ENCODE measurements around the gene VPS26C. TPM values are rescaled to one million over a fixed set of nuclear protein-coding genes. Genes with fewer than 3 reads are reported as not detected.

The VPS26C gene
- total RNA-seq, 1 experiment from 2014 or later: 46.2 TPM

GRCh38 chr21:37253991-37254390 lies 13.1 kb downstream of the VPS26C start:
- Histone ChIP-seq H3K4me3 (no peak overlapping the region), H3K79me2 (ENCODE audit: low read depth) (peaks cover 56% of the 10 kb centered on the region), H3K27ac (no peak overlapping the region), H3K9me3 (ENCODE audit: insufficient read depth, low read depth) (no peaks in the 10 kb centered on the region), H2AFZ (no peak overlapping the region), H4K20me1 (ENCODE audit: insufficient read depth) (no peaks in the 10 kb centered on the region), H3K4me2 (no peak overlapping the region), H3K9me2 (ENCODE audit: insufficient read depth) (no peaks in the 10 kb centered on the region), H3K36me3 (ENCODE audit: low read depth) (no peaks in the 10 kb centered on the region), H3K4me1 (replicated peaks; ENCODE audit: insufficient read depth) (no peaks in the 10 kb centered on the region), H3F3A (ENCODE audit: insufficient read depth, low read depth) (no peaks in the 10 kb centered on the region), H3K27me3 (ENCODE audit: insufficient read depth, low read depth) (no peaks in the 10 kb centered on the region)
- TF ChIP-seq CTCF (conservative IDR thresholded peaks at IDR 0.05) (no peak), EZH2 (IDR thresholded peaks at IDR 0.05; ENCODE audit: low read depth) (no peak)
- intact Hi-C loops (cut with micrococcal nuclease; ENCODE audit: unreplicated experiment): no loop called here
- ChIA-PET CTCF (no interaction called here), POLR2A (ENCODE audit: unreplicated experiment) (no interaction called here)
- BruUV-seq (replicated peaks): no TSS peak
- no peak for DNase-seq

- DNase-seq: no peak
- Histone ChIP-seq H3K4me1 (replicated peaks; ENCODE audit: insufficient read depth) (no peaks in the 10 kb centered on the region), H3K4me2 (no peak overlapping the region), H2AFZ (no peak overlapping the region), H3K27me3 (ENCODE audit: insufficient read depth, low read depth) (no peaks in the 10 kb centered on the region), H3K36me3 (ENCODE audit: low read depth) (no peaks in the 10 kb centered on the region), H3K4me3 (no peak overlapping the region), H3K9me3 (ENCODE audit: insufficient read depth, low read depth) (no peaks in the 10 kb centered on the region), H3F3A (ENCODE audit: insufficient read depth, low read depth) (no peaks in the 10 kb centered on the region), H3K9me2 (ENCODE audit: insufficient read depth) (no peaks in the 10 kb centered on the region), H3K27ac (no peak overlapping the region), H3K79me2 (ENCODE audit: low read depth) (peaks cover 70% of the 10 kb centered on the region), H4K20me1 (ENCODE audit: insufficient read depth) (no peaks in the 10 kb centered on the region)
- TF ChIP-seq CTCF (conservative IDR thresholded peaks at IDR 0.05): no peak
- no peak for TF ChIP-seq EZH2 (IDR thresholded peaks at IDR 0.05; ENCODE audit: low read depth)
- no TSS peak for BruUV-seq (replicated peaks)
- CTCF ChIA-PET: interaction anchor here (0.6 kb wide), 3 partner anchors 44 to 207 kb away, joined by 4 to 9 read pairs (median 4); no protein-coding TSS in a partner anchor
- POLR2A ChIA-PET (ENCODE audit: unreplicated experiment): no interaction called here
- intact Hi-C loops (cut with micrococcal nuclease; ENCODE audit: unreplicated experiment): no loop called here
Observed at GRCh38 chr21:37251294-37251634, 15.9 kb downstream of the VPS26C start.

GRCh38 chr21:37249112-37249904 lies 17.8 kb downstream of the VPS26C start:
- no peak for DNase-seq
- H3K9me2 ChIP-seq (ENCODE audit: insufficient read depth): no peaks in the 10 kb centered on the region
- no peak overlapping the region for H2AFZ ChIP-seq
- H3F3A ChIP-seq (ENCODE audit: insufficient read depth, low read depth): no peaks in the 10 kb centered on the region
- no peak overlapping the region for H3K4me3 ChIP-seq
- intact Hi-C loops (cut with micrococcal nuclease; ENCODE audit: unreplicated experiment): loop anchor here (10.0 kb wide), 1 partner anchor 235 kb away; no protein-coding TSS in a partner anchor
- ChIA-PET POLR2A (ENCODE audit: unreplicated experiment) (no interaction called here), CTCF (no interaction called here)
- TF ChIP-seq CTCF (conservative IDR thresholded peaks at IDR 0.05) (no peak), EZH2 (IDR thresholded peaks at IDR 0.05; ENCODE audit: low read depth) (no peak)
- H3K9me3 ChIP-seq (ENCODE audit: insufficient read depth, low read depth): no peaks in the 10 kb centered on the region
- H3K27ac ChIP-seq: no peak overlapping the region
- no peaks in the 10 kb centered on the region for H3K4me1 ChIP-seq (replicated peaks; ENCODE audit: insufficient read depth)
- no peak overlapping the region for H3K4me2 ChIP-seq
- peaks cover 65% of the 10 kb centered on the region for H3K79me2 ChIP-seq (ENCODE audit: low read depth)
- no peaks in the 10 kb centered on the region for H4K20me1 ChIP-seq (ENCODE audit: insufficient read depth)
- no TSS peak for BruUV-seq (replicated peaks)
- H3K36me3 ChIP-seq (ENCODE audit: low read depth): no peaks in the 10 kb centered on the region
- no peaks in the 10 kb centered on the region for H3K27me3 ChIP-seq (ENCODE audit: insufficient read depth, low read depth)
